HepG2 (cell line): Measurements from ENCODE around the gene MAP1LC3A. TPM values are rescaled to one million over a fixed set of nuclear protein-coding genes. Genes with fewer than 3 reads are reported as not detected.

Experiments used
- AKAP8 ChIP-seq: sonication (generic); formaldehyde crosslinking; IDR thresholded peaks from 2 replicates; pipeline ENCODE4 v1.5.1; 2020; ENCODE audit warnings: mild to moderate bottlenecking, missing genetic modification reagents
- AKNA ChIP-seq: sonication (generic); formaldehyde crosslinking; IDR thresholded peaks from 2 replicates; pipeline ENCODE4 v1.4.0; 2020; ENCODE audit warnings: missing genetic modification reagents, borderline replicate concordance
- ARHGAP35 ChIP-seq: sonication (generic); formaldehyde crosslinking; IDR thresholded peaks from 2 replicates; pipeline ENCODE4 v1.9.0; 2022; ENCODE audit warnings: mild to moderate bottlenecking, inconsistent platforms, moderate library complexity, missing genetic modification reagents, borderline replicate concordance
- BORCS8-MEF2B ChIP-seq: sonication (generic); formaldehyde crosslinking; IDR thresholded peaks from 2 replicates; pipeline ENCODE4 v1.8.0; 2022; ENCODE audit warnings: mild to moderate bottlenecking, missing genetic modification reagents
- CCDC6 ChIP-seq: sonication (generic); formaldehyde crosslinking; IDR thresholded peaks from 2 replicates; pipeline ENCODE4 v1.8.1; 2022; ENCODE audit warnings: mild to moderate bottlenecking, missing genetic modification reagents, moderate library complexity
- EED ChIP-seq: sonication (generic); formaldehyde crosslinking; IDR thresholded peaks from 2 replicates; pipeline ENCODE4 v1.5.0; 2020; ENCODE audit warnings: mild to moderate bottlenecking, missing genetic modification reagents
- HMG20B ChIP-seq: conservative IDR thresholded peaks from 2 replicates; pipeline ENCODE4 v1.6.1; 2016; ENCODE audit warnings: missing genetic modification reagents, missing compliant biosample characterization
- HOXA7 ChIP-seq: sonication (generic); formaldehyde crosslinking; IDR thresholded peaks from 2 replicates; pipeline ENCODE4 v1.8.1; 2022; ENCODE audit warnings: mild to moderate bottlenecking, missing genetic modification reagents, moderate library complexity
- MAFF ChIP-seq: IDR thresholded peaks from 2 replicates; pipeline ENCODE4 v1.6.1; 2011; ENCODE audit warnings: low read depth, low read length, improper control_type of control experiment
- PCBP1 ChIP-seq: fragments of 200-400 bp; formaldehyde crosslinking; IDR thresholded peaks from 2 replicates; pipeline ENCODE4 v1.6.1; 2017; ENCODE audit warnings: mild to moderate bottlenecking, low read depth, low read length, borderline replicate concordance
- SMAD1 ChIP-seq: sonication (generic); formaldehyde crosslinking; IDR thresholded peaks from 2 replicates; pipeline ENCODE4 v1.4.0; 2020; ENCODE audit warnings: missing genetic modification reagents, low read depth, mild to moderate bottlenecking, borderline replicate concordance
- ZBTB42 ChIP-seq: sonication (generic); formaldehyde crosslinking; IDR thresholded peaks from 2 replicates; pipeline ENCODE4 v1.5.0; 2020; ENCODE audit warnings: mild to moderate bottlenecking, missing genetic modification reagents
- ZFP1 ChIP-seq: IDR thresholded peaks from 2 replicates; pipeline ENCODE4 v1.6.1; 2016
- ZMAT3 ChIP-seq: sonication (generic); formaldehyde crosslinking; conservative IDR thresholded peaks from 2 replicates; pipeline ENCODE4 v1.7.0; 2021; ENCODE audit warnings: missing genetic modification reagents
- ZNF121 ChIP-seq: sonication (generic); formaldehyde crosslinking; IDR thresholded peaks from 2 replicates; pipeline ENCODE4 v1.5.0; 2020; ENCODE audit warnings: mild to moderate bottlenecking, missing genetic modification reagents
- ZNF136 ChIP-seq: sonication (generic); formaldehyde crosslinking; IDR thresholded peaks from 2 replicates; pipeline ENCODE4 v1.8.1; 2022; ENCODE audit warnings: low read depth, mild to moderate bottlenecking, moderate library complexity, missing genetic modification reagents
- ZNF264 ChIP-seq: sonication (generic); formaldehyde crosslinking; IDR thresholded peaks from 2 replicates; pipeline ENCODE4 v1.4.0; 2020; ENCODE audit warnings: missing genetic modification reagents
- ZNF333 ChIP-seq: sonication (generic); formaldehyde crosslinking; IDR thresholded peaks from 2 replicates; pipeline ENCODE4 v1.4.0; 2020; ENCODE audit warnings: mild to moderate bottlenecking, missing genetic modification reagents, borderline replicate concordance
- ZNF513 ChIP-seq: sonication (generic); formaldehyde crosslinking; conservative IDR thresholded peaks from 2 replicates; pipeline ENCODE4 v1.5.0; 2020; ENCODE audit warnings: missing genetic modification reagents
- ZNF572 ChIP-seq: sonication (generic); formaldehyde crosslinking; IDR thresholded peaks from 2 replicates; pipeline ENCODE4 v1.5.1; 2020; ENCODE audit warnings: mild to moderate bottlenecking, missing genetic modification reagents
- ZNF891 ChIP-seq: sonication (generic); formaldehyde crosslinking; IDR thresholded peaks from 2 replicates; pipeline ENCODE4 v1.5.0; 2020; ENCODE audit warnings: mild to moderate bottlenecking, missing genetic modification reagents
- polyA plus RNA-seq, 8 experiments: library from polyadenylated mRNA; depleted of rRNA in 3 of 8; stranded (reverse) in 7 of 8; unstranded in 1 of 8; fragments of >200 nt; fragmentation: Illumina TruSeq in 4 of 8; extraction: Trizol in 4 of 8; gene quantifications; 2 replicates each; pipeline versions ENCODE4 v1.2.1 to v1.2.3, GENCODE V29; 2011 to 2016; ENCODE audit warnings: low read depth in 4 of 8, missing spikeins in 1 of 8, mixed read lengths in 1 of 8; ENCODE audit not compliant: insufficient read depth in 1 of 8
- total RNA-seq, 5 experiments: library from RNA; depleted of rRNA; stranded (reverse); fragments of >200 nt; fragmentation: Illumina TruSeq; extraction: Trizol; gene quantifications; 2 replicates each; pipeline ENCODE4 v1.2.3, GENCODE V29; 2016; ENCODE audit warnings: low read depth in 1 of 5
- TF ChIP-seq, protein P1 (sequence below): IDR thresholded peaks from 2 replicates; pipeline ENCODE4 v1.6.1; 2016; ENCODE audit warnings: mild to moderate bottlenecking, missing biosample characterization, missing genetic modification reagents
- TF ChIP-seq, protein P2 (sequence below): sonication (generic); formaldehyde crosslinking; IDR thresholded peaks from 2 replicates; pipeline ENCODE4 v1.5.0; 2020; ENCODE audit warnings: missing genetic modification reagents, mild to moderate bottlenecking, borderline replicate concordance

Gene MAP1LC3A
- total and polyA plus RNA-seq, 2 of the 13 experiments (the other 11 are each of a cell fraction or from before 2014, with no cell fraction given): not detected

GRCh38 chr20:34525709-34526416, 32.7 kb upstream of the MAP1LC3A start (continued):
- TF ChIP-seq ZNF333 (CRISPR knock-in tag) (no peak), HOXA7 (CRISPR knock-in tag) (no peak), MAFF (no peak; the same call in 1 of the 2 replicates), ZNF121 (CRISPR knock-in tag) (peak; percentile 34; the same call in 1 of the 2 replicates), BORCS8-MEF2B (CRISPR knock-in tag) (no peak), ZNF572 (peak; percentile 89; the same call in 1 of the 2 replicates), AKNA (no peak), ZNF264 (CRISPR knock-in tag) (peak; percentile 66), ZFP1 (CRISPR knock-in tag) (peak; percentile 94), ZNF513 (CRISPR knock-in tag) (no peak), ZNF891 (CRISPR knock-in tag) (peak; percentile 15; the same call in 1 of the 2 replicates), PCBP1 (no peak), ZBTB42 (no peak), EED (no peak), ARHGAP35 (CRISPR knock-in tag) (no peak; the same call in none of the 2 replicates), AKAP8 (CRISPR knock-in tag) (no peak), ZNF136 (CRISPR knock-in tag) (no peak), ZMAT3 (CRISPR knock-in tag) (peak; percentile 69; the same call in 1 of the 2 replicates), SMAD1 (CRISPR knock-in tag) (peak; percentile 85; the same call in 1 of the 2 replicates), CCDC6 (peak; percentile 62; the same call in 1 of the 2 replicates), HMG20B (CRISPR knock-in tag) (peak; percentile 73; the same call in 1 of the 2 replicates)
- TF ChIP-seq, protein P1, sequence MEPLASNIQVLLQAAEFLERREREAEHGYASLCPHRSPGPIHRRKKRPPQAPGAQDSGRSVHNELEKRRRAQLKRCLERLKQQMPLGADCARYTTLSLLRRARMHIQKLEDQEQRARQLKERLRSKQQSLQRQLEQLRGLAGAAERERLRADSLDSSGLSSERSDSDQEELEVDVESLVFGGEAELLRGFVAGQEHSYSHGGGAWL: peak; percentile 51; the same call in 1 of the 2 replicates
- TF ChIP-seq, protein P2, sequence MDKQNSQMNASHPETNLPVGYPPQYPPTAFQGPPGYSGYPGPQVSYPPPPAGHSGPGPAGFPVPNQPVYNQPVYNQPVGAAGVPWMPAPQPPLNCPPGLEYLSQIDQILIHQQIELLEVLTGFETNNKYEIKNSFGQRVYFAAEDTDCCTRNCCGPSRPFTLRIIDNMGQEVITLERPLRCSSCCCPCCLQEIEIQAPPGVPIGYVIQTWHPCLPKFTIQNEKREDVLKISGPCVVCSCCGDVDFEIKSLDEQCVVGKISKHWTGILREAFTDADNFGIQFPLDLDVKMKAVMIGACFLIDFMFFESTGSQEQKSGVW (CRISPR knock-in tag): no peak
